ENCODE measurements around the gene MDC1. TPM values are rescaled to one million over a fixed set of nuclear protein-coding genes. Genes with fewer than 3 reads are reported as not detected.

Gene MDC1
- total RNA-seq, 1 donor from 2014 or later: 25.2 TPM

- H3K27me3 Mint-ChIP-seq (ENCODE audit: low read depth, unreplicated experiment): no peaks in the 10 kb centered on the region
- H3K36me3 Mint-ChIP-seq (ENCODE audit: low read depth, unreplicated experiment): peaks cover 33% of the 10 kb centered on the region
- H3K27me3 ChIP-seq (ENCODE audit: insufficient read depth, low read length): no peaks in the 10 kb centered on the region
- H3K9me3 ChIP-seq (ENCODE audit: insufficient read depth, low read depth, low read length): no peaks in the 10 kb centered on the region
- peaks cover 14% of the 10 kb centered on the region for H3K4me1 ChIP-seq (ENCODE audit: insufficient read depth, low read length)
- FAIRE-seq (no peak), DNase-seq (ENCODE audit: low read depth) (no peak)
- no peak overlapping the region for H3K4me3 Mint-ChIP-seq (ENCODE audit: unreplicated experiment)
- no peak overlapping the region for H3K27ac ChIP-seq (ENCODE audit: low read depth, low read length)
- H3K9me3 Mint-ChIP-seq (ENCODE audit: unreplicated experiment): no peaks in the 10 kb centered on the region
- H3K4me3 ChIP-seq (ENCODE audit: insufficient read depth, low read depth, low read length): no peak overlapping the region
- no peak overlapping the region for H3K4me2 ChIP-seq (ENCODE audit: low read length)
- H3K9ac ChIP-seq (ENCODE audit: low read length): no peak overlapping the region
- peaks cover 25% of the 10 kb centered on the region for H3K79me2 ChIP-seq (ENCODE audit: insufficient read depth, low read length)
- no peak overlapping the region for H2AFZ ChIP-seq (ENCODE audit: low read depth, low read length)
- peaks cover 17% of the 10 kb centered on the region for H3K4me1 Mint-ChIP-seq (ENCODE audit: low read depth, unreplicated experiment)
- peak overlapping the region; percentile 31 for H3K27ac Mint-ChIP-seq (ENCODE audit: unreplicated experiment)
- H3K36me3 ChIP-seq (ENCODE audit: insufficient read depth, low read length): peaks cover 24% of the 10 kb centered on the region
- H4K20me1 ChIP-seq (ENCODE audit: insufficient read depth, low read length): no peaks in the 10 kb centered on the region
- TF ChIP-seq CTCF (IDR thresholded peaks at IDR 0.05; ENCODE audit: insufficient read depth, low read depth, low read length) (no peak), EZH2 (IDR thresholded peaks at IDR 0.05; ENCODE audit: insufficient read depth, low read length) (no peak)
Measured at GRCh38 chr6:30714263-30714662, 2.8 kb downstream of the MDC1 start.

- FAIRE-seq (no peak), DNase-seq (ENCODE audit: low read depth) (no peak)
- Histone ChIP-seq H3K36me3 (ENCODE audit: insufficient read depth, low read length) (peaks cover 28% of the 10 kb centered on the region), H2AFZ (ENCODE audit: low read depth, low read length) (no peak overlapping the region), H3K27me3 (ENCODE audit: insufficient read depth, low read length) (no peaks in the 10 kb centered on the region), H3K4me2 (ENCODE audit: low read length) (no peak overlapping the region), H3K4me3 (ENCODE audit: insufficient read depth, low read depth, low read length) (no peak overlapping the region), H3K27ac (ENCODE audit: low read depth, low read length) (no peak overlapping the region), H3K4me1 (ENCODE audit: insufficient read depth, low read length) (peaks cover 7% of the 10 kb centered on the region), H3K9ac (ENCODE audit: low read length) (no peak overlapping the region), H3K9me3 (ENCODE audit: insufficient read depth, low read depth, low read length) (no peaks in the 10 kb centered on the region), H3K79me2 (ENCODE audit: insufficient read depth, low read length) (peaks cover 13% of the 10 kb centered on the region), H4K20me1 (ENCODE audit: insufficient read depth, low read length) (no peaks in the 10 kb centered on the region)
- no peaks in the 10 kb centered on the region for H3K27me3 Mint-ChIP-seq (ENCODE audit: low read depth, unreplicated experiment)
- H3K4me3 Mint-ChIP-seq (ENCODE audit: unreplicated experiment): peak overlapping the region; percentile 66
- H3K4me1 Mint-ChIP-seq (ENCODE audit: low read depth, unreplicated experiment): peaks cover 7% of the 10 kb centered on the region
- H3K36me3 Mint-ChIP-seq (ENCODE audit: low read depth, unreplicated experiment): peaks cover 34% of the 10 kb centered on the region
- TF ChIP-seq CTCF (IDR thresholded peaks at IDR 0.05; ENCODE audit: insufficient read depth, low read depth, low read length): no peak
- TF ChIP-seq EZH2 (IDR thresholded peaks at IDR 0.05; ENCODE audit: insufficient read depth, low read length): no peak
- no peak overlapping the region for H3K27ac Mint-ChIP-seq (ENCODE audit: unreplicated experiment)
- H3K9me3 Mint-ChIP-seq (ENCODE audit: unreplicated experiment): no peaks in the 10 kb centered on the region
Measured at GRCh38 chr6:30712441-30712945, 4.6 kb downstream of the MDC1 start.

GRCh38 chr6:30711758-30712380 is 5.2 kb downstream of the MDC1 start:
- Histone ChIP-seq H4K20me1 (ENCODE audit: insufficient read depth, low read length) (no peaks in the 10 kb centered on the region), H3K4me3 (ENCODE audit: insufficient read depth, low read depth, low read length) (no peak overlapping the region), H3K36me3 (ENCODE audit: insufficient read depth, low read length) (peaks cover 32% of the 10 kb centered on the region), H3K9me3 (ENCODE audit: insufficient read depth, low read depth, low read length) (no peaks in the 10 kb centered on the region), H3K79me2 (ENCODE audit: insufficient read depth, low read length) (peaks cover 11% of the 10 kb centered on the region), H2AFZ (ENCODE audit: low read depth, low read length) (no peak overlapping the region), H3K27ac (ENCODE audit: low read depth, low read length) (no peak overlapping the region), H3K27me3 (ENCODE audit: insufficient read depth, low read length) (no peaks in the 10 kb centered on the region), H3K9ac (ENCODE audit: low read length) (no peak overlapping the region), H3K4me2 (ENCODE audit: low read length) (no peak overlapping the region), H3K4me1 (ENCODE audit: insufficient read depth, low read length) (peaks cover 7% of the 10 kb centered on the region)
- peak overlapping the region; percentile 66 for H3K4me3 Mint-ChIP-seq (ENCODE audit: unreplicated experiment)
- H3K36me3 Mint-ChIP-seq (ENCODE audit: low read depth, unreplicated experiment): peaks cover 36% of the 10 kb centered on the region
- DNase-seq (ENCODE audit: low read depth) (no peak), FAIRE-seq (no peak)
- H3K27me3 Mint-ChIP-seq (ENCODE audit: low read depth, unreplicated experiment): no peaks in the 10 kb centered on the region
- no peak for TF ChIP-seq EZH2 (IDR thresholded peaks at IDR 0.05; ENCODE audit: insufficient read depth, low read length)
- no peak for TF ChIP-seq CTCF (IDR thresholded peaks at IDR 0.05; ENCODE audit: insufficient read depth, low read depth, low read length)
- H3K4me1 Mint-ChIP-seq (ENCODE audit: low read depth, unreplicated experiment): peaks cover 5% of the 10 kb centered on the region
- no peaks in the 10 kb centered on the region for H3K9me3 Mint-ChIP-seq (ENCODE audit: unreplicated experiment)
- no peak overlapping the region for H3K27ac Mint-ChIP-seq (ENCODE audit: unreplicated experiment)

All from astrocyte (in vitro differentiated cells and primary cell).